HepG2 (cell line): ENCODE data around the gene LRRC55.

Experiments
- DNMT1 ChIP-seq: sonication (generic); formaldehyde crosslinking; IDR thresholded peaks from 2 replicates; pipeline ENCODE4 v1.5.1; 2020; ENCODE audit warnings: mild to moderate bottlenecking, missing genetic modification reagents
- GLI4 ChIP-seq: sonication (generic); formaldehyde crosslinking; IDR thresholded peaks from 2 replicates; pipeline ENCODE4 v1.5.1; 2020; ENCODE audit warnings: missing genetic modification reagents, mild to moderate bottlenecking, moderate library complexity, borderline replicate concordance
- MAX ChIP-seq: IDR thresholded peaks from 2 replicates; pipeline ENCODE4 v1.6.1; 2012; ENCODE audit warnings: inconsistent platforms
- NFYB ChIP-seq: sonication (generic); formaldehyde crosslinking; IDR thresholded peaks from 2 replicates; pipeline ENCODE4 v1.4.0; 2020; ENCODE audit warnings: missing genetic modification reagents
- ZNF792 ChIP-seq: IDR thresholded peaks from 2 replicates; pipeline ENCODE4 v1.6.1; 2016

GRCh38 chr11:57181678-57182305, at the start of gene LRRC55:
- TF ChIP-seq MAX = no peak
- no peak for TF ChIP-seq GLI4 (CRISPR knock-in tag)
- TF ChIP-seq ZNF792 (CRISPR knock-in tag) = no peak
- TF ChIP-seq NFYB (CRISPR knock-in tag) = no peak
- no peak for TF ChIP-seq DNMT1 (CRISPR knock-in tag)
